Posterior vena cava (tissue), 2 donors: ENCODE measurements around the gene SNX7. TPM values are rescaled to one million over a fixed set of nuclear protein-coding genes. Genes with fewer than 3 reads are reported as not detected.

Experiments
- DNase-seq: peaks from one replicate; pipeline ENCODE4 v3.0.0-alpha.2; 2020; ENCODE audit warnings: low spot score
- intact Hi-C, 2 donors: fragments of 100-400 bp; cut with DNase I; formaldehyde crosslinking; loops; one replicate each; pipeline versions ENCODE4 v1.14.1 to v1.14.2; 2022 to 2023
- total RNA-seq, 2 donors: library from RNA; stranded (reverse); fragmentation: NEBNext Ultra II Directional; extraction: Animal tissue kit (Norgen Biotek cat#: 25700); gene quantifications; one replicate each; pipeline ENCODE4 v1.2.1, GENCODE V29; 2021
- donor health status: DM: yes; HTN: yes; CAD: no.
- donor health status: DM: yes; HTN: yes; CAD: no.

Gene SNX7
- total RNA-seq, 2 donors from 2014 or later, result 40.0 to 84.6 TPM

GRCh38 chr1:98692482-98692881, 31.0 kb downstream of the SNX7 start:
- intact Hi-C loops, result no loop called here
- no peak for DNase-seq

GRCh38 chr1:98693385-98693784, 31.9 kb downstream of the SNX7 start:
- intact Hi-C loops, result no loop called here
- no peak for DNase-seq

GRCh38 chr1:98696077-98696476, 34.6 kb downstream of the SNX7 start:
- intact Hi-C loops, result no loop called here
- no peak for DNase-seq

- intact Hi-C loops, result no loop called here
These were observed 36.3 kb downstream of the SNX7 start for GRCh38 chr1:98697781-98698180.

GRCh38 chr1:98698625-98699024, 37.1 kb downstream of the SNX7 start:
- intact Hi-C loops, result no loop called here
- DNase-seq, result no peak

More at GRCh38 chr1:98697781-98698180, 36.3 kb downstream of the SNX7 start:
- DNase-seq, result no peak

GRCh38 chr1:98700228-98700627, 38.7 kb downstream of the SNX7 start:
- intact Hi-C loops, result no loop called here
- no peak for DNase-seq

- intact Hi-C loops, result no loop called here
These were observed 41.5 kb downstream of the SNX7 start for GRCh38 chr1:98702976-98703375.

GRCh38 chr1:98704474-98704873, 43.0 kb downstream of the SNX7 start:
- DNase-seq, result no peak
- intact Hi-C loops, result no loop called here

More at GRCh38 chr1:98702976-98703375, 41.5 kb downstream of the SNX7 start:
- DNase-seq, result no peak

- no peak for DNase-seq
- intact Hi-C loops, result no loop called here
These were observed 43.5 kb downstream of the SNX7 start for GRCh38 chr1:98704971-98705370.

GRCh38 chr1:98705591-98705990, 44.1 kb downstream of the SNX7 start:
- intact Hi-C loops, result no loop called here
- no peak for DNase-seq

GRCh38 chr1:98706173-98706843, 44.8 kb downstream of the SNX7 start:
- no peak for DNase-seq
- intact Hi-C loops, result no loop called here

GRCh38 chr1:98707556-98707955, 46.0 kb downstream of the SNX7 start:
- intact Hi-C loops, result no loop called here
- no peak for DNase-seq

- intact Hi-C loops, result no loop called here
- no peak for DNase-seq
These were observed 48.4 kb downstream of the SNX7 start for GRCh38 chr1:98709906-98710305.

GRCh38 chr1:98723574-98723973, 62.1 kb downstream of the SNX7 start:
- no peak for DNase-seq
- intact Hi-C loops, result no loop called here

GRCh38 chr1:98732985-98733781, 71.7 kb downstream of the SNX7 start:
- intact Hi-C loops, result no loop called here

GRCh38 chr1:98733782-98734112, 72.2 kb downstream of the SNX7 start:
- DNase-seq, result no peak
- intact Hi-C loops, result no loop called here

More at GRCh38 chr1:98732985-98733781, 71.7 kb downstream of the SNX7 start:
- no peak for DNase-seq

- no peak for DNase-seq
- intact Hi-C loops, result no loop called here
These were observed 74.2 kb downstream of the SNX7 start for GRCh38 chr1:98735756-98736155.

- DNase-seq, result no peak
- intact Hi-C loops, result no loop called here
These were observed 76.3 kb downstream of the SNX7 start for GRCh38 chr1:98737835-98738234.

GRCh38 chr1:98739762-98740161, 78.2 kb downstream of the SNX7 start:
- no peak for DNase-seq
- intact Hi-C loops, result no loop called here

GRCh38 chr1:98741164-98741563, 79.6 kb downstream of the SNX7 start:
- intact Hi-C loops, result no loop called here
- no peak for DNase-seq

GRCh38 chr1:98749152-98749756, 87.7 kb downstream of the SNX7 start:
- no peak for DNase-seq
- intact Hi-C loops, result no loop called here
